LHCN-M2 (cell line): ENCODE measurements around the gene TCP10L. TPM values are rescaled to one million over a fixed set of nuclear protein-coding genes. Genes with fewer than 3 reads are reported as not detected.
"Not testable (repeated sequence)": the region's sequence is repeated elsewhere in the genome, so short reads cannot be mapped to it uniquely, and the experiment has no call there.

Experiments
- DNase-seq: peaks from one replicate; pipeline ENCODE4 v3.0.0-alpha.2; 2012; ENCODE audit warnings: low read depth
- total RNA-seq: library from RNA; depleted of rRNA; stranded (reverse); fragments of >200 nt; gene quantifications from 2 replicates; pipeline ENCODE4 v1.2.3, GENCODE V29; 2014

The TCP10L gene
- total RNA-seq, 1 experiment from 2014 or later, result not detected

GRCh38 chr21:32554832-32555638 lies 30.3 kb downstream of the TCP10L start:
- no peak for DNase-seq

- no peak for DNase-seq
These were observed 35.4 kb downstream of the TCP10L start for GRCh38 chr21:32549886-32550285.

GRCh38 chr21:32549440-32549839 lies 35.9 kb downstream of the TCP10L start:
- DNase-seq, result no peak

GRCh38 chr21:32548978-32549377 lies 36.3 kb downstream of the TCP10L start:
- no peak for DNase-seq

GRCh38 chr21:32547018-32547417 lies 38.3 kb downstream of the TCP10L start:
- DNase-seq, result no peak

GRCh38 chr21:32545948-32546441 lies 39.3 kb downstream of the TCP10L start:
- DNase-seq, result peak; percentile 32

- DNase-seq, result no peak
These were observed 40.6 kb downstream of the TCP10L start for GRCh38 chr21:32544697-32545096.

- DNase-seq, result no peak
These were observed 41.3 kb downstream of the TCP10L start for GRCh38 chr21:32543975-32544374.

GRCh38 chr21:32543056-32543455 lies 42.3 kb downstream of the TCP10L start:
- DNase-seq, result not testable (repeated sequence)

- no peak for DNase-seq
These were observed 45.9 kb downstream of the TCP10L start for GRCh38 chr21:32539378-32539777.

GRCh38 chr21:32538147-32538792 lies 47.1 kb downstream of the TCP10L start:
- DNase-seq, result no peak

- no peak for DNase-seq
These were observed 47.8 kb downstream of the TCP10L start for GRCh38 chr21:32537569-32537881.

GRCh38 chr21:32535612-32536011 lies 49.7 kb downstream of the TCP10L start:
- DNase-seq, result no peak

GRCh38 chr21:32534113-32534512 lies 51.2 kb downstream of the TCP10L start:
- DNase-seq, result no peak

- DNase-seq, result no peak
These were observed 51.7 kb downstream of the TCP10L start for GRCh38 chr21:32533611-32534010.

GRCh38 chr21:32533053-32533452 lies 52.3 kb downstream of the TCP10L start:
- no peak for DNase-seq

- no peak for DNase-seq
These were observed 52.7 kb downstream of the TCP10L start for GRCh38 chr21:32532636-32533035.

- DNase-seq, result not testable (repeated sequence)
These were observed 53.8 kb downstream of the TCP10L start for GRCh38 chr21:32531561-32531960.

GRCh38 chr21:32530809-32531208 lies 54.5 kb downstream of the TCP10L start:
- DNase-seq, result not testable (repeated sequence)

GRCh38 chr21:32529679-32530078 lies 55.6 kb downstream of the TCP10L start:
- no peak for DNase-seq

- DNase-seq, result no peak
These were observed 60.0 kb downstream of the TCP10L start for GRCh38 chr21:32525282-32525681.

GRCh38 chr21:32523988-32524719 lies 61.2 kb downstream of the TCP10L start:
- peak; percentile 42 for DNase-seq
